ENCODE data around the gene CRPPA.

- no peak for TF ChIP-seq REPIN1 (tag by site-specific recombination; IDR thresholded peaks at IDR 0.05; ENCODE audit: low read depth)
- no peak for TF ChIP-seq ZNF513 (tag by site-specific recombination; IDR thresholded peaks at IDR 0.05)
- TF ChIP-seq ZNF335 (tag by site-specific recombination; conservative IDR thresholded peaks at IDR 0.05): no peak
- no peak for TF ChIP-seq GLIS2 (tag by site-specific recombination; IDR thresholded peaks at IDR 0.05)
- TF ChIP-seq REST (tag by site-specific recombination; IDR thresholded peaks at IDR 0.05): no peak
Measured at GRCh38 chr7:16423761-16424160, 2.4 kb upstream of the CRPPA start.

Data from HEK293 (cell line).